HG03457 (cell line): ENCODE results near the gene IAH1.

Source experiments
- ATAC-seq: cut with Tn5 transposase; IDR thresholded peaks from one replicate; pipeline ENCODE4 v1.9.1; 2021; ENCODE audit warnings: moderate number of reproducible peaks; ENCODE audit not compliant: unreplicated experiment

IAH1 gene, protein sequence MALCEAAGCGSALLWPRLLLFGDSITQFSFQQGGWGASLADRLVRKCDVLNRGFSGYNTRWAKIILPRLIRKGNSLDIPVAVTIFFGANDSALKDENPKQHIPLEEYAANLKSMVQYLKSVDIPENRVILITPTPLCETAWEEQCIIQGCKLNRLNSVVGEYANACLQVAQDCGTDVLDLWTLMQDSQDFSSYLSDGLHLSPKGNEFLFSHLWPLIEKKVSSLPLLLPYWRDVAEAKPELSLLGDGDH

DNA sequence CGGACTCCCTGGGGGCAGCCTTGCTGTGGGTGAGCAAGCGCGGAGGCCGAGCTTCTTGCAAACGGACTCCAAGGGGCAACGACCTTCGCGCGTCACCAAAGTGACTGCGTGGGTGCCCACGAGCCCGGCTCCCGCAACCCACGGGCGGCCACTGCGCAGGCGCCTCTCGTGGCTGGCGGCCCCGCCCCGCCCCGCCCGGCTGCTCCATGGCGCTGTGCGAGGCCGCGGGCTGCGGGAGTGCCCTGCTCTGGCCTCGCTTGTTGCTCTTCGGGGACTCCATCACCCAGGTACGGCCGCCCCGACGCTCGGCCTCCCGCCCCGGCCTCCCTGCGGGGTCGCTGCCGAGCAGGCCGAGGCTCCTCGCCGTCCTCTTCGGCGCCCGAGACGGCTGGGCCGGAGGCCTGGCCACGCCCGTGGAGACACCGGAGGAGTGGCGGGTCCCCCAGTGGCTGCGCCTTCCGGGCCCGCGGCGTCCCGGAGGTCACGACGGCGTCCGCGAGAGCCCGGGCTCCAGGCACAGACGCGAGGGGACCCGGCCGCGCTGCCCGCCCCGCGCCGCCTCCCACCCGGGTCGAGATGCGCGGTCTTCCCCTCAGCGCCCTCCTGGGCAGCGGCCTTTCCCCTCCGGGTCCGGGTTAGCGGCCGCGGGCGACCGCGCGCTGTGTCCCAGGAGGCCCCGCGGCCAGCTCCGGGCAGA, at the start of gene IAH1:
IAH1 (plus strand) TSS at position 191 of the 697 bp plus-strand sequence; CDS start at position 207, 16 bp downstream.
- ATAC-seq, result peak; percentile 62

DNA sequence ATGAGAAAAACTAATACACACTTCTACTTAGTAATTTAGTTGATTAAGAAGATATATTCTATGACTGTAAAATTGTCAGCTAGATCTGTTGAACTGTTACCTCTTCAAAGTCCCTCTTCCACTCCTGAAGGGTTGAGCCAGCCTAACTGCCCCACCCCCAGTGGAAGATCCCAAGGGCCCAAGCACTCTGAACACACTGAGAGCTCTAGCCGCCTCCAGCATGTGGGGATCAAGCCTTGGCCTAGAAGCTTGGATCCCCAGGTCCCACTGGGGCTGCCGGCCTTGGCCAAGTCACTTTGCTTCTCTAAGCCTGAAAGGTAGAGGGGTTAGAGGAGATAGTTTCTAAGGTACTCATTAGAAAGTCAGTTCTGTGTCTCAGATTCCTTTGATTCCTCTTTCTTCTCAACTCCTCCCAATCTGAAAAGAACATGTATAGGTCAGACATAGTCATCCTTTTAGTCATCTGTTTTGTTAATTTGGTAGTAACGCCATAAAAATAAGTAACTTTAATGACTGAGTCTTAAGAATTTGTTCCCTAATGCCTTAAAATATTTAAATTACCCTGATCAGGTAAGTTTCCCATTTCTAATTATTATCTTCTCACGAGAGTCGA, 45.3 kb upstream of the IAH1 start:
- ATAC-seq, result no peak

DNA sequence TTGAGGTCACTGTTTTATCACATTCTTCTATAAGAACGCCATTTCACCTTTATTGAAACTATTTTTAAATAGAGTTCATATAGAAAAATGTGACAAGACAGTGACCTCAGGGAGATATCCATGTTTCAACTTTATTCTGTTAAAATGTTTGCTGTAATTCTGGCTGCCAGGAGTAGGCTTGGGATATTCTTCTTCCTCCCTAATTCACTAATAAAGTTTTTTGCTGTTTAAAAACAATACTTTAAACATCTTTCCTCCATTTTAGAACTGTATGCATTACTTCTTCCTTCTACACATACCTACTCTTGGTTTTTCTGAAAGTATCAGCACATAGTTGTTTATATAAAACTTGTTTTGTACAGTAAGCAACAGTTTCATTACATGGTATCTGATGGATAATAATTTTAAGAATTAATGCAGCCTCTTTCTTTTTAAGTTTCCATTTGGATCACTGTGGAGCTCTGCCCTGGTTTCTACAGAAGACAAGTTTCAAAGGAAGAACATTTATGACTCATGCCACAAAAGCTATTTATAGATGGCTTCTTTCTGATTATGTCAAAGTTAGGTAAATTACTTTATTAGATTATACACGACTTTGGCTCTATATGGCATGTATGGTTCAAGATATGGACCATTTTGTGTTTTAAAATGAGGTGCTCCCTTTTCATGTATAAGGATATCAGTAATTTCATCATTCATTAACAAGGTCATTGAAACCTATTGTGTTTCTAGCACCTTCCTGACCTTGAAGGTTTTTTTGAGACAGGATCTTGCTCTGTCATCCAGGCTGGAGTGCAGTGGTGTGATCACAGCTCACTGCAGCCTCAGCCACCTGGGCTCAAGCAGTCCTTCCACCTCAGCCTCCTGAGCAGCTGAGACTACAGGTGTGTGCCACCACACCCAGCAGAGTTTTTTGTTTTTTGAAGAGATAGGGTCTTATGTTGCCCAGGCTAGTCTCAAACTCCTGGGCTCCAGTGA, 43.7 kb upstream of the IAH1 start:
- ATAC-seq, result no peak

DNA sequence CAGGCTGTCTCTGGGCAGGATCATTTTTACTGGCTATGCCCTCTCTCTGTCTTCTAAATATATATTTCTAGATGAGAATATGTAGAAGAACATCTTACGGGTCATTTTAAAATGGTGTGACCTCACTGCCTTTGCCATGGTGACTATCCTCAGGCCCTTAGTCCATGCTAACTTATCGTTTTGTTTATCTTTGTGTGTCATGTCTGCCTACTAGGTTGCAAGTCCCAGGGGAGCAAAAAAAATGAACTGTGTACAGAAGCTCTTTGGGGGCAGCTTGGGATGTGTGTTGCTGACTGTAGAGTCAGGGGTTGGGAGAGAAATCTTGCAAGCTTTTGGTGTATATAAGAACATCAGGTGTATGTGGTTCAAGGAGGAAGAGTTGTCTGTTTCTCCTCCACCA, 39.9 kb upstream of the IAH1 start:
- ATAC-seq, result no peak

DNA sequence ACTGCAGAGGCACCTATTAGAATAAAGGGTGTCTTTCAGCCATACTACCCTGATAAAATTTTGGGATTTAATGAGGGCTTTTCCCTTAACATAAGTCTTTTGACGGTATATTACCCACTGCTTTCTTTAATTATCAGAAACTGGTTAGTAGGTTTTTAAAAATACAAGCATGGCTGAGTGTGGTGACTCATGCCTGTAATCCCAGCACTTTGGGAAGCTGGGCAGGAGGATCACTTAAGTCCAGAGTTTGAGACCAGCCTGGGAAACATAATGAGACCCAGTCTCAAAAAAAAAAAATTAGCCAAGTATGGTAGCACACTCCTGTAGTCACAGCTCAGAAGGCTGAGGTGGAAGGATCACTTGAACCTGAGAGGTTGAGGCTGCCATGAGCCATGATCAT, 34.8 kb upstream of the IAH1 start:
- no peak for ATAC-seq

DNA sequence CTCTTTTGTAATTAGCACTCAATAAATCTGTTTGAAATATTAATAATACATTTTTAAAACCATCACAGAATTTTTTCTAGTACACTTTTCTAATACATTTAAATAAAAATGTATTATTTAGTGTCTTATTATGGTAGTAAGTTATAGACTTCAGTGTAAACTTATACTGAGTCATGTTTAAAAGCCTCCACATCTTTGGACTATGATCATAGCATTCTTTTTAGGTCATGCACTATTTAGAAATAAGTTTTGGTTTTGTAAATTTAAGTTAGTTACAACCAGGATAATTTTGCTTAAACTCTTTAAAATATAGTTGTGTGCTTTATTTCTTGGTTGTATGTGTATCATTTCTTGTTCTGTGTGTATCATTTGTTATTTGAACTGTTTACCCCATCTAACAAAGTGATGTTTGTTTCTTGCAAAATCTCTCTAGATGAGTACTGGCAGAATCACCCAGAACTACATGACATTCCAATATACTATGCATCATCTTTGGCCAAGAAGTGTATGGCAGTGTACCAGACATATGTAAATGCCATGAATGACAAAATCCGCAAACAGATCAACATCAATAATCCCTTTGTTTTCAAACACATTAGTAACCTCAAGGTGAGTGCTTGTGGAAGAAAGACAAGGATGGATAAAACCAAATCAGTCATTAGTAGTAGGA, 34.2 kb upstream of the IAH1 start:
- no peak for ATAC-seq

DNA sequence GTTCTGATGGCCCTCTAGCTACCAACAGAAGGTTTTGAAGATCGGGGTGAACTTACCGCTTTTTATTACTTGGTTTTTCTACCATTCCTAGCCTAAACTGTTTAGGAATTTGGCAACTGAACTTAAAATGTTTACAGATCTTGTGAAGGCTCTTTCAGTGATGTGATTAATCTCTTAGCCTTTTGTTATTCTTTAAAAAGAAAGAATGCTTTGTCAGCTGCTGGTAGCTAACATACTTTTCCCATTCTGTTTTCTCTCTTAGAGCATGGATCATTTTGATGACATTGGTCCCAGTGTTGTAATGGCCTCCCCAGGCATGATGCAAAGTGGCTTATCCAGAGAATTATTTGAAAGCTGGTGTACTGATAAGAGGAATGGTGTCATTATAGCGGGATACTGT, 32.8 kb upstream of the IAH1 start:
- ATAC-seq, result no peak

DNA sequence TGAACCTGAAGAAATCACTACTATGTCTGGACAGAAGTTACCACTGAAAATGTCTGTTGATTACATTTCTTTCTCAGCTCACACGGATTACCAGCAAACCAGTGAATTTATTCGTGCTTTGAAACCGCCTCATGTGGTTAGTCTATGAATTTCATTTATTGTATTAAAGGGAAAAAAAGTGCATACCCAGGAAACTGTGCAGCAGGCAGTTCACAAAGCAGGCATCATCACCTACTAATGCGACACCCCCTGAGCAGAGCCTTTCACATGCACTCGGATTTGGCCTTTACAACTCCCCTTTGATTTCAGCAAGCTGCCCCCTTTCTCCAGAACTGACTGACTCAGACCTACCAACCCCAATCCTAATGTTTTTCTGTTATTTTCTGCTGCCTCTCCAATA, 30.8 kb upstream of the IAH1 start:
- ATAC-seq, result no peak

DNA sequence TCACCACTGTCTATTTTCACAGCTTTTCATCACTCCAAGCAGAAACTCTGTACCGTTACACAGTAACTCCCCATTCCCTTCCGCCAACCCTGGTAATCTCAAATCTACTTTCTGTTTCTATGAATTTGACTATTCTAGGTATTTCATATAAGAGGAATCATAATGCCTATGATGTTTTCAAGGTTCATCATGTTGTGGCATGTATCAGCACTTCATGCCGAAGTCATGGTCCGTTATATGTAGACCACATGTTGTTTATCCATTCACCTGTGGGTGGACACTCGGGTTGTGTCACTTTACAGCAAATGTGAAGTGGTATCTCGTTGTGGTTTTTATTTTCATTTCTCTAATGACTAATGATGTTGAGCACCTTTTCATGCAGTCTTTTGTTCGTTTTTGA, 29.3 kb upstream of the IAH1 start:
- no peak for ATAC-seq

DNA sequence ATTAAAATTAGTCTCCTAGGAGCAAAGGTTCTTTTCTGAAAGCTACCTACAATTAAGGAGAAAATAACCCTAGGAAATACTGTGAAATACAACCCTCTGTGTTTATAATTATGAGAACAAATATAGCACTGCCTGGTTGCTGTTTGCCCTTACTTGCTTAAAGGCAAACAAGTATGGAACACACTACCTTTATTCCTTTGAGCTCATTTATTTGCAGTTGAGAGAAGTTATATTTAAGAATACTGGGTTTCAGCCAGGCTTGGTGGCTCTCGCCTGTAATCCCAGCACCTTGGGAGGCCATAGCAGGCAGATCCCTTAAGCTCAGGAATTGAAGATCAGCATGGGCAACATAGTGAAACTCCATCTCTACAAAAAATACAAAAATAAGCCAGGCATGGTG, 23.1 kb upstream of the IAH1 start:
- no peak for ATAC-seq

DNA sequence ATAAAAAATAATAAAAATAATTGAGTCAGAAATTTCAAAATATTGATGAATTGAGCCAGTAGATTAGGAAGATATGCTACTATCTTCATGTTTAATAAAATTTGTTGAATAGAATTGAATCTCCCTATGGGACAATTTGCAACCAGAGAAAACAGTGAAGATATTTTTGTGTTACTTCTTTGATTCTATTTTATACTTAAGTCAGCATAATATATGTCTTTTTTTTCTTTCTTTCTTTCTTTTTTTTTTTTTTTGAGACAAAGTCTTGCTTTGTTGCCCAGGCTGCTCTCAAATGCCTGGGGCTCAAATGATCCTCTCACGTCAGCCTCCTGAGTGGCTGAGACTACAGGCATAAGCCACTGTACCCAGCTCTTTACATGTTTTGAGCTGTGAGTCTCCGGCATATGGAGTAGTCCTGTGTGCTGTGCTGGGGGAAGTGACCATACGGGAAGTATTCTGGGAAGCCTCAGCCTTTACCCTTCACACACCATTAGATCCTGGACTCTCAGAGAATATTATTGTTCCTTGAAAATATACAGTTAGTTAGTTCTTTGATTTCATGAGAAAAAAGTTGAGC, 13.8 kb upstream of the IAH1 start:
- no peak for ATAC-seq

DNA sequence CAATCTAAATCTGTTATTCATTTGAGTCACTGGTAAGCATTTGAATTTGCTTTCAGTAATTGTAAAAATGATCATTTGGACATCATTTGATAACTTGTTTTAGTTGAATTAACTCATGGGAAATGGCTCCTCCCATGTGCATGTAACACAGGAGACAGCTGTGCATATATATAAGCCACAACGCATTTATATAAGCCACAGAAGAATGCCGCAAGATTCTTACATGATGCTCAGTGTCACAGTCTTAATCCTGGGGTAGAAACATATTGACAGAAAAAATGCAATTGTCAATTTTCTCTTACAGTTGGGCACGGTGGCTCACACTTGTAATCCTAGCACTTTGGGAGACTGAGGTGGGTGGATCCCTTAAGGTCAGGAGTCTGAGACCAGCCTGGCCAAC, 13.3 kb upstream of the IAH1 start:
- no peak for ATAC-seq

DNA sequence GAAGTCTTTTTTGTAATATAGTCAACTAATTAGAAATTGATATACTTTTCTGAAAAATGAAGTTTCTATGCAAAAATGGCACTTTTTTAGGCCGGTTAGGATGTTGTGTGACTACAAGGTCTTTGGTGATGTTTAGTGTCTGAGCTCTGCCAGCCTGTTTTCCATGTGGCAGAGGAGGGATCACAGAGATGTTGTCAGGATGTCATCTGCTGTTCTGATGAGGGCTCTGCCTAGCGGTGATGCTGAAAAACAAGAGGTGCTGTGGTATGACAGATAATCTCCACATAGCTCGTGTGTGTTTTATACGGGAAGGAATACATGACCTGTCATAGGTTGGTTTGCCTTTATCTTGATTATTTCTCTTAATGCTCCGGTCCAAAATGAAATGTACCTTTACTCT, 12.0 kb upstream of the IAH1 start:
- ATAC-seq, result no peak

DNA sequence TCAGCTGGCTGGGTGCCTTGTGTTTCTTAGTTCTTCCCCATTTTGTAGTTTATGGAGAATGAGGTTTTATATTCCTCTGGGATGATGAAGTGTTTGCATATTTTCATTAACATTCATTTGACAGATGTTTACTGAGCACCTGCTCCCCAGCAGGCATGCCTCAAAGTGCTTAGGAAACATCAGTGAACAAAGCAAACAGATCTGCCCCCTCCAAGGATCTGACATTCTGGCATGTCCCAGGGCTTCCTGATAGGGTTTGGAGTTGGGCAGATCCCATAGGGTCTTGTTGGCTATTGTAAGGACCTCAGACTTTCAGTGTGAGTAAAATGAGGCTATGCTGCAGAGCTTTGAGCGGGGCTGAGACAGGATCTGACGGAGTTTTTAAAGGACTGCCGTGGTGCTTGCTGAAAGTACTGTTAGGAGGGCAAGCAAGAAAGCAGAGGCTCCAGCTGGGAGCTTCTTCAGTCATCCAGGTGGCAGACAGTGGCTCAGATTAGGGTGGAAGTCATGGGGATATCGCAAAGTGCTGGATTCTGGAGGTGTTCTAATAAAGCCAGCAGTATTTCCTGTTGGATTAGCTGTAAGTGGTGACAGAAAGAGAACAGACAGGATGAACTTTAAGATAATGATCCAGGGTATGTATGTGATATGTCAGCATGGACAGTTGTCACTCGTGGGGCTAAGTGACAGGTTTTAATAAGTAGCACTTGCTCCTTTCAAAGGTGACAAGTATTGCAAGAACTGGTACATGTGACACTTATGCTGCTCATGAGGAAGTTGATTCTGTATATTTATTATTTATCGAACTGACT, 11.3 kb upstream of the IAH1 start:
- ATAC-seq, result no peak

DNA sequence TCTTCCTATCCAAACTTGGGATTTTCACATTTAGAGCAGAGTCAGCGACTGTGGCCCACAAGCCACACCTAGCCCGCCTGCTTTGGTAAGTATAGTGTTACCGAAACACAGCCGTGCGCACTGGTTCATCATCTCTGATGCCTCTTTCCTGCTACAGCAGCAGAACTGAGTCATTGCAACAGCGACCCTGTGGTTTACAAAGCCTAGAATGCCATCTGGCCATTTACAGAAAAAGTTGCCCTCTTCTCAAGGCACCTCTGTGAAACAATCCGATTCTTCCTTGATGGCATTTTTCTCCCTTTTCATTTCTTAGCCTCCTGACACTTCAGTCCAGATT, 10.7 kb upstream of the IAH1 start:
- no peak for ATAC-seq

DNA sequence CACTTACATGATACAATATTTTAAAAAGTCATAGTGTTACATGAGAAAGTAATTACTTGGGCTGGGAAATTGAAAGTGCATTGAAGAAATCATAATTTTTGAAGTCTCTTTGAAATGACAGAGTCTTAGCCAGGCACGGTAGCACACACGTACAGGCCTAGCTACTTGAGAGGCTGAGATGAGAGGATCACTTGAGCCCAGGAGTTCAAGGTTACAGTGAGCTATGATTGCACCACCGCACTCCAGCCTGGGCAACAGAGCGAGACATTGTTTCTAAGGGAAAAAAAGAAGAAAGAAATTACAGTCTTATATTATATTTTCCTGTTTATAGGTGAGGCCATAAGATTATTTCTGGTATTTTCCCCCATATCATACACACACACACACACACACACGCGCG, 9.2 kb upstream of the IAH1 start:
- no peak for ATAC-seq

DNA sequence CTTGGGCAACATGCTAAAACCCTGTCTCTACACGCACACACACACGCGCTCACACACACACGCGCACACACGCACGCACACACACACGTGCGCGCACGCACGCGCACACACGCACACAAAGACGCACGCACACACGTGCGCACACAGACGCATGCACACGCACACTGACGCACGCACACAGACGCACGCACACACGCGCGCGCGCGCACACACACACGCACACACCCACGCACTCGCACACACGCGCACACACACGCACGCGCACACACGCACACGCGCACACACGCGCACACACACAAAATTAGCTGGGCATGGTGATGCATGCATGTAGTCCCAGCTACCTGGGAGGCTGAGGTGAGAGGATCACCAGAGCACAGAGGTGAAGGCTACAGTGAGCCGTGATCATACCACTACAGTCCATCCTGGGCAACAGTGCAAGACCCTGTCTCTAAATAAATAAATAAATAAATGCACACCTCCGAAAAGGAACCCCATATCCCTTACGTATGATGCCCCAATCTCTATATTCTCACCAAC, 8.1 kb upstream of the IAH1 start:
- no peak for ATAC-seq

DNA sequence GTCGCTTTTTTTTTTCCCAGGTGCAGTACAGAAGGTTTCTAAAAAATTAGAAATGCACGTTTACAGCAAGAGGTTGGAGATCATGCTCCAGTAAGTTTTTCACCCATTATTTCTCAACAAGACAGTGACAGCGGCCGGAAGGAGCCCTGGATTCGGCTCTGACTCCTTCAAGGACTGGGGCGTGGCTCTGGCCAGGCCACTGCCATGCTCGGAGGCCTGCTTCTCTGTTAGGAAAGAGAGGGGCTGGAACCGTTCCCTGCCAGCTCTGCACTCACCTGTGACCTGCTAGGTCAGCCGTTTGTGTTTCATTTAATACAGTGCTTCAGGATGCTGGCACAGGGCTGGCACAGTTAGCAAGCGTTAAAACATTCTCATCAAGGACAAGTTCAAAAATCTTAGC, 6.7 kb upstream of the IAH1 start:
- ATAC-seq, result no peak

DNA sequence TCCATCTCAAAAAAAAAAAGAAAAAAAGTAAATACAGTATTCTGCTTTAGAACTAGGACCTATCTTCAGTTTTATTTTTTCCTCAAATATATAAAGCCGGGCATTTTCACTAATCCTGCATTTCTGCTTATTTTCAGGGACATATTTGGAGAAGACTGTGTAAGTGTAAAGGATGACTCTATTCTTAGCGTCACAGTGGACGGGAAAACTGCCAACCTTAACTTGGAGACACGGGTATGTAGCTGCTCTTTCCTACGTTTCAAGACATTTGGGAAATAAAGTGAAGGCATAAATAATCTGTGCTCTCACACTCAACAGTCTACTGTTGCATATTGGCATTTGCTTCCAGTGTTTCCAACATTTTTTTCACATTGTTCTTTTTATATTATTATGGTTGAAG, 3.1 kb upstream of the IAH1 start:
- ATAC-seq, result no peak
